Colonic mucosa (tissue), 4 donors: ENCODE results near the gene UBL7. TPM values are rescaled to one million over a fixed set of nuclear protein-coding genes. Genes with fewer than 3 reads are reported as not detected.

ENCODE experiments used
- DNase-seq: peaks from one replicate; pipeline ENCODE4 v3.0.0-alpha.2; 2020
- H3K27ac ChIP-seq: fragments of 200-600 bp; one replicate; pipeline ENCODE4 v1.8.0; 2021
- H3K27me3 ChIP-seq: fragments of 200-600 bp; one replicate; pipeline ENCODE4 v1.8.0; 2021
- H3K36me3 ChIP-seq: fragments of 200-600 bp; one replicate; pipeline ENCODE4 v1.8.0; 2021
- H3K4me1 ChIP-seq: fragments of 200-600 bp; one replicate; pipeline ENCODE4 v1.8.0; 2021; ENCODE audit warnings: mild to moderate bottlenecking
- H3K4me3 ChIP-seq: fragments of 200-600 bp; one replicate; pipeline ENCODE4 v1.8.0; 2021
- H3K9ac ChIP-seq, 2 donors: one replicate each; pipeline ENCODE4 v1.7.0; 2013; ENCODE audit warnings: control low read depth in 2 of 2, low read depth in 2 of 2, low read length in 2 of 2
- H3K9me3 ChIP-seq: fragments of 200-600 bp; one replicate; pipeline ENCODE4 v1.8.0; 2021
- intact Hi-C: fragments of 100-400 bp; cut with DNase I; formaldehyde crosslinking; loops from one replicate; pipeline ENCODE4 v1.14.1; 2022
- total RNA-seq, 2 donors: library from RNA; stranded (reverse); fragmentation: NEBNext Ultra II Directional in 1 of 2; extraction: Animal tissue kit (Norgen Biotek cat#: 25700) in 1 of 2; gene quantifications; one replicate each; pipeline ENCODE4 v1.2.1, GENCODE V29; 2021
- TF ChIP-seq, protein P1 (sequence below): fragments of 200-600 bp; IDR thresholded peaks from one replicate; pipeline ENCODE4 v1.8.0; 2022; ENCODE audit warnings: antibody characterized with exemption, mild to moderate bottlenecking
- donor health status: healthy.
- donor health status: DM: no; HTN: no; CAD: no.
- donor health status: DM: no; HTN: no; CAD: no.

UBL7 gene
- total RNA-seq, 2 donors from 2014 or later = 32.2 to 43.8 TPM

- intact Hi-C loops = no loop called here
- H3K9ac ChIP-seq = no peak overlapping the region
- TF ChIP-seq, protein P1, sequence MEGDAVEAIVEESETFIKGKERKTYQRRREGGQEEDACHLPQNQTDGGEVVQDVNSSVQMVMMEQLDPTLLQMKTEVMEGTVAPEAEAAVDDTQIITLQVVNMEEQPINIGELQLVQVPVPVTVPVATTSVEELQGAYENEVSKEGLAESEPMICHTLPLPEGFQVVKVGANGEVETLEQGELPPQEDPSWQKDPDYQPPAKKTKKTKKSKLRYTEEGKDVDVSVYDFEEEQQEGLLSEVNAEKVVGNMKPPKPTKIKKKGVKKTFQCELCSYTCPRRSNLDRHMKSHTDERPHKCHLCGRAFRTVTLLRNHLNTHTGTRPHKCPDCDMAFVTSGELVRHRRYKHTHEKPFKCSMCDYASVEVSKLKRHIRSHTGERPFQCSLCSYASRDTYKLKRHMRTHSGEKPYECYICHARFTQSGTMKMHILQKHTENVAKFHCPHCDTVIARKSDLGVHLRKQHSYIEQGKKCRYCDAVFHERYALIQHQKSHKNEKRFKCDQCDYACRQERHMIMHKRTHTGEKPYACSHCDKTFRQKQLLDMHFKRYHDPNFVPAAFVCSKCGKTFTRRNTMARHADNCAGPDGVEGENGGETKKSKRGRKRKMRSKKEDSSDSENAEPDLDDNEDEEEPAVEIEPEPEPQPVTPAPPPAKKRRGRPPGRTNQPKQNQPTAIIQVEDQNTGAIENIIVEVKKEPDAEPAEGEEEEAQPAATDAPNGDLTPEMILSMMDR = no peak
These were observed 30.4 kb downstream of the UBL7 start for GRCh38 chr15:74430510-74430951.

DNA sequence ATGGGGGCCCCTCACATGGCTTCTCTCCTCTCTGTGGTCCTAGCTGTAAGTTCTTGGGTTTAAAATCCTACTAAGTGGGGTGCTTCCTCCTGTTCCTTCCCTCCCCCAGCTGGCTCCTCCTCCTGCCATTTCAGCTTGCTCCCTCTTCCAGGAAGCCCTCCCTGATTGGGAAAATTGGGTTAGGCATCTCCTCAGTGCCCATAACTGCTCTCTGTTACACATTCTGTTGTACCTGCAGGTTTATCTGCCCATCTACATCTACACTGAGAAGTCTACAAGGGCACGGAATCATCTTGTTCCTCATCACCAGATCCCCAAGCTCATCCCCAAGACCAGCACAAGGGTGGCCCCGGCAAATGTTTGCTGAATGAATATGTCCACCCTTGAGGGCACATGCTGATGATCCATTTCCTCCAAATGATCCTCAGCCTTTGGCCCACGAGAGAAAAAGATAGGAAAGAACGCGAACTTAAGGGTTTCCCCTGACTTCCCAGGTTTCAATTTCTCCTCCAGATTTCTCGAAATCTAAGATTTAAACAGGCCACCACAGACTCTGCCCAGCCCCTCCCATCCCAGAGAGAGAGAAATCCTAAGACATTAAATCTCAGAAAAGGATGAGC lies 31.1 kb downstream of the UBL7 start:
- Histone ChIP-seq H3K4me3 (no peak overlapping the region), H3K27me3 (peaks cover 27% of the 10 kb centered on the region), H3K27ac (no peak overlapping the region), H3K4me1 (peaks cover 3% of the 10 kb centered on the region), H3K36me3 (no peaks in the 10 kb centered on the region), H3K9me3 (no peaks in the 10 kb centered on the region), H3K9ac (no peak overlapping the region)
- TF ChIP-seq, protein P1 = no peak
- intact Hi-C loops = no loop called here
- no peak for DNase-seq

More at GRCh38 chr15:74430510-74430951, 30.4 kb downstream of the UBL7 start:
- Histone ChIP-seq H3K4me1 (peaks cover 3% of the 10 kb centered on the region), H3K9me3 (no peaks in the 10 kb centered on the region), H3K27ac (no peak overlapping the region), H3K4me3 (no peak overlapping the region), H3K27me3 (peaks cover 27% of the 10 kb centered on the region), H3K36me3 (no peaks in the 10 kb centered on the region)
- DNase-seq = no peak

DNA sequence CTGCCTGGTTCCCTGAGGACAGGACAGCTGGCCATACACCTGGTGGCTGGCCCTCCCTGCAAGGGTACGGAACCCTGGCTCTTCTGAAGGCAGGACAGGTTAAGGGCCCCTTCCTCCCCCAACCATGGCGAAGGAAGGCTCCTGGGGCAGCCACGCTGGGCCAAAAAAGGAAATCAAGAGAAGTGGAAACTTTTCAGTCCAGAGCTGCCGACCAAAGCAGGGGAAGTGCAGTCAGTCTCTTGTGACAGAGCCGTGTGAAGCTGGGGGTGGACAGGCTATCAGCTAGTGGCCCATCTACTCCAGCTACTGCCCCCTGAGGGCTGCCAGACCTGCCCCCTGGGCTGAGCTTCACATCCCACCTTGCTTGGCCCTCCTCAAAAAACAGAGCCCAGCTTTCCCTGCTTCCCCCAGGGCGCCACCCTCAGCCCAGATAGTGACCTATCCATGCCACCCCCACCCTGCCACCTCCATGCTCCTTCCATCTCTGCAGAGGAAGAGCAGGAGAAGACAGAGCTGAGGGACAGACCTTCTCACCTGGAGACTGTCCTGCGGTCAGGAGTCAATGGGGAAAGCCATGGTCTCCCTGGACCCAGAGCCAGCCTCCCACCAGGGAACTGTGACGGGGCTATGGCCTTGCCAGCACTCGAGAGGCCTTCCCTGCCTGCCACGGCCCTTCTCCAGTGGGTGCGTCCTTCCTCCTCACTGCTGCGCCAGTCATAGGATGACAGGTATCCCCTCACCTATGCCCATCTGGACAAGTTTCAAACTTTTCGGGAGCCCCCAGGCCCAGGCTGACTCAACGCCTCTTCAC lies 31.8 kb downstream of the UBL7 start:
- peaks cover 27% of the 10 kb centered on the region for H3K27me3 ChIP-seq
- no peak overlapping the region for H3K4me3 ChIP-seq
- H3K4me1 ChIP-seq = peaks cover 3% of the 10 kb centered on the region
- no peaks in the 10 kb centered on the region for H3K9me3 ChIP-seq
- intact Hi-C loops = no loop called here
- H3K9ac ChIP-seq = peak overlapping the region; percentile 12 to 19
- TF ChIP-seq, protein P1 = no peak
- DNase-seq = no peak
- H3K36me3 ChIP-seq = no peaks in the 10 kb centered on the region
- H3K27ac ChIP-seq = peak overlapping the region; percentile 32

GRCh38 chr15:74428442-74428787 lies 32.5 kb downstream of the UBL7 start:
- peaks cover 3% of the 10 kb centered on the region for H3K4me1 ChIP-seq
- H3K9me3 ChIP-seq = no peaks in the 10 kb centered on the region
- TF ChIP-seq, protein P1 = no peak
- peaks cover 27% of the 10 kb centered on the region for H3K27me3 ChIP-seq
- intact Hi-C loops = no loop called here
- no peak overlapping the region for H3K4me3 ChIP-seq
- H3K27ac ChIP-seq = peak overlapping the region; percentile 32
- H3K9ac ChIP-seq = no peak overlapping the region
- no peak for DNase-seq
- H3K36me3 ChIP-seq = no peaks in the 10 kb centered on the region

DNA sequence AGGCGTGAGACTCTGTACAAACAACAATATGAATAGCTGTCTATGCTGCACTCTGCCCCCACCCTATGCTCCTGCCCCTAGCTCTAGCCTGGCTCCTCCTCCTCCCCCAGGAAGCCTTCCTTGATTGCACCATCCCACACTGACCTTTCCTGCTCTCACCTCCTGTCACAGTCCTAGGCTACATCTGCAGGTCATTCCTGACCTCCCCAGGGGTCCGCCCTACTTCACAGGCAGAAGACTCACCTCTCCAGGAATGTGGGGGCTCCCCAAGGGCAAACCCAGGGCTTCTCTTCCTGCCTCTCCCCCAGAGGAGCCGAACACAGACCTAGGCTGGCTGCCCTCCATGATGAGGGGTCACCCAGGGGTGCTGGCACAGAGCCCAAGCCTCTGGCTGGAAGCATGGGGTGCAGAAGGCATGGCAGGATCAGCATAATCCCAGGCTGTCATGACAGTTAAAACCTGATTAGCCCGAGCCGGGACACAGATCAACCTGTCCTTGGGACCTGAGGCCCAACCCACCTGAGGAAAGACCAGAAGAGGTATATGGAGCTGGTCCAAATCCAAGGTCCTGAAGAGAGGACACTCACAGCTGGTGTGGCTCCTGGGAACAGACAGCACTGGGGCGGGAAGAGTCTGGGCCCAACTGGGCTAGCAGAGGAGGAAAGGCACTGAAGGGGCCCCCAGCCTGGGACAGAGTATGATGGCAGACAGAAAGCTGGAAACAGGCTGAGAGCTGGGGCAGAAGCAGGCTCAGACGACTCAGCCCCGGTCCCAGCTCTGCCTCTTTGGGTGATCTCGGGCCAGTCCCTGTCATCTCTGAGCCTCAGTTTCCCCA lies 33.1 kb downstream of the UBL7 start:
- H3K36me3 ChIP-seq = no peaks in the 10 kb centered on the region
- no peak overlapping the region for H3K27ac ChIP-seq
- peaks cover 22% of the 10 kb centered on the region for H3K27me3 ChIP-seq
- intact Hi-C loops = no loop called here
- H3K4me3 ChIP-seq = no peak overlapping the region
- H3K9ac ChIP-seq = no peak overlapping the region
- no peak for DNase-seq
- TF ChIP-seq, protein P1 = no peak
- no peaks in the 10 kb centered on the region for H3K9me3 ChIP-seq
- H3K4me1 ChIP-seq = peaks cover 2% of the 10 kb centered on the region
